Lower leg skin (tissue), 3 donors: ENCODE data around the gene JAKMIP2.

Experiments
- POLR2A ChIP-seq, 2 donors: fragments of 450-650 bp; IDR thresholded peaks; one replicate each; pipeline ENCODE4 v1.6.1; 2016 to 2017; ENCODE audit warnings: antibody characterized with exemption in 2 of 2, mild to moderate bottlenecking in 1 of 2, moderate library complexity in 1 of 2
- TF ChIP-seq, protein P1 (sequence below), 3 donors: fragments of 450-650 bp; IDR thresholded peaks; one replicate each; pipeline ENCODE4 v1.5.1; 2016; ENCODE audit warnings: antibody characterized with exemption in 3 of 3, mild to moderate bottlenecking in 3 of 3, moderate library complexity in 2 of 3

DNA sequence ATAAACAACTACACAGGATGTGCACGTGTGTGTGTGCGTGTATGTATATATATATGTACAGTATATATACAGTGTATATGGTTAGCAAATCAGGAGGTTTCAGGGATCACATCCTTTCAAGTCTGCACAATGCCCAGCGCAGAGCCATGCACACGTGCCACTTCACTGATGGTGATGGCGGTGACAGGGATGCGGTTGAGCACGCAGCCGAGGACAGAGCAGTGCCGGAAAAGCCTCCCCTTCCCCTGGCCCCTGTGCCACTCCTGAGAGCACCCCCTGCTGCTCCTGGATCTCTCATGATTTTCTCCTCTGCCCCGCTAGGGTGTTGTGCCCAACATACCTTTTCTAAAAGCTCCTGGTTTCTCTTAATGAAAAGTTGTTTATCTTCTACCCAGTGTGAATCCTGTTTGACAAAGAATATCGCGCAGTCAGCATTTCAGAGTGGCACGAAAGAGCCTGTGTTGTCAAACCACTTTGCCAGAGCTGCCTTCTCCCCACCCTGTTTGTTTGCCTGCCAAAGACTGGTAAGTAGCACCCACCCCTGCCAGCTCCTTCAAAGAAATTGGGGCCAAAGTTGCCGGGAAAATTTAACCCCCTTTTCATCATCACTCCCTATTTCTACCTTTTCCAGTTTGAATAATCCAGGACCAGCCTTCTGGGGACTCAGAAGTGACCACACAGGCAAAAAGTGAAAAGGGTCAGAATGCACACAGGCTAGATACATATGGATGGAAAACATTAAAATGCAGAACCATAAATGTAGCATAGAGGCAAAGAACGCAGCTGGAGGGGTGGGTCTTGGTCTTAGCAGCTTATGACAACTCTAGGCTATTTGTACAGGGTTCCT, 146.4 kb downstream of the JAKMIP2 start:
- TF ChIP-seq, protein P1, sequence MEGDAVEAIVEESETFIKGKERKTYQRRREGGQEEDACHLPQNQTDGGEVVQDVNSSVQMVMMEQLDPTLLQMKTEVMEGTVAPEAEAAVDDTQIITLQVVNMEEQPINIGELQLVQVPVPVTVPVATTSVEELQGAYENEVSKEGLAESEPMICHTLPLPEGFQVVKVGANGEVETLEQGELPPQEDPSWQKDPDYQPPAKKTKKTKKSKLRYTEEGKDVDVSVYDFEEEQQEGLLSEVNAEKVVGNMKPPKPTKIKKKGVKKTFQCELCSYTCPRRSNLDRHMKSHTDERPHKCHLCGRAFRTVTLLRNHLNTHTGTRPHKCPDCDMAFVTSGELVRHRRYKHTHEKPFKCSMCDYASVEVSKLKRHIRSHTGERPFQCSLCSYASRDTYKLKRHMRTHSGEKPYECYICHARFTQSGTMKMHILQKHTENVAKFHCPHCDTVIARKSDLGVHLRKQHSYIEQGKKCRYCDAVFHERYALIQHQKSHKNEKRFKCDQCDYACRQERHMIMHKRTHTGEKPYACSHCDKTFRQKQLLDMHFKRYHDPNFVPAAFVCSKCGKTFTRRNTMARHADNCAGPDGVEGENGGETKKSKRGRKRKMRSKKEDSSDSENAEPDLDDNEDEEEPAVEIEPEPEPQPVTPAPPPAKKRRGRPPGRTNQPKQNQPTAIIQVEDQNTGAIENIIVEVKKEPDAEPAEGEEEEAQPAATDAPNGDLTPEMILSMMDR (IDR thresholded peaks at IDR 0.05): no peak
- TF ChIP-seq POLR2A (IDR thresholded peaks at IDR 0.05): no peak
